ELF-1 (cell line): ENCODE measurements around the gene KIAA0232.
A peak's percentile ranks its signal among the peaks of the same experiment; 100 is the strongest.
"Not testable (repeated sequence)": the region's sequence is repeated elsewhere in the genome, so short reads cannot be mapped to it uniquely, and the experiment has no call there.

Source experiments
- DNase-seq: peaks from one replicate; pipeline ENCODE4 v3.0.0-alpha.2; 2016; ENCODE audit warnings: low read depth, low spot score

KIAA0232 gene

GRCh38 chr4:6881908-6882307, 99.4 kb downstream of the KIAA0232 start:
- no peak for DNase-seq

- DNase-seq, result no peak
These were observed 101.9 kb downstream of the KIAA0232 start for GRCh38 chr4:6884341-6884870.

- DNase-seq, result peak; percentile 43
These were observed 103.5 kb downstream of the KIAA0232 start for GRCh38 chr4:6885953-6886557.

GRCh38 chr4:6886886-6887285, 104.4 kb downstream of the KIAA0232 start:
- DNase-seq, result no peak

- DNase-seq, result peak; percentile 55
These were observed 105.3 kb downstream of the KIAA0232 start for GRCh38 chr4:6887591-6888371.

GRCh38 chr4:6888506-6889071, 106.1 kb downstream of the KIAA0232 start:
- DNase-seq, result no peak

- DNase-seq, result no peak
These were observed 106.7 kb downstream of the KIAA0232 start for GRCh38 chr4:6889101-6889735.

GRCh38 chr4:6889736-6890324, 107.3 kb downstream of the KIAA0232 start:
- DNase-seq, result no peak

GRCh38 chr4:6890358-6890757, 107.8 kb downstream of the KIAA0232 start:
- DNase-seq, result no peak

- DNase-seq, result not testable (repeated sequence)
These were observed 108.4 kb downstream of the KIAA0232 start for GRCh38 chr4:6890971-6891370.

GRCh38 chr4:6891436-6892170, 109.1 kb downstream of the KIAA0232 start:
- DNase-seq, result no peak

- DNase-seq, result peak; percentile 84
These were observed 109.8 kb downstream of the KIAA0232 start for GRCh38 chr4:6892190-6892908.

- no peak for DNase-seq
These were observed 110.3 kb downstream of the KIAA0232 start for GRCh38 chr4:6892909-6893202.

- DNase-seq, result no peak
These were observed 111.0 kb downstream of the KIAA0232 start for GRCh38 chr4:6893449-6894085.

GRCh38 chr4:6894086-6894478, 111.6 kb downstream of the KIAA0232 start:
- no peak for DNase-seq

- DNase-seq, result no peak
These were observed 112.3 kb downstream of the KIAA0232 start for GRCh38 chr4:6894528-6895498.

- DNase-seq, result no peak
These were observed 113.5 kb downstream of the KIAA0232 start for GRCh38 chr4:6896035-6896434.

GRCh38 chr4:6898763-6899162, 116.2 kb downstream of the KIAA0232 start:
- no peak for DNase-seq
